T-helper 2 cell treated with Interferon-gamma antibody and Interleukin-4, amounts not matched to agents 5 μg/mL and 100 μg/mL, for 36 hours (primary cell): ENCODE measurements around the gene TSPAN19.

Experiments
- DNase-seq: peaks from one replicate; pipeline ENCODE4 v3.0.0; 2021; ENCODE audit warnings: low spot score
- H3K27ac Mint-ChIP-seq: one replicate; pipeline ENCODE4 v1.8.0; 2021; ENCODE audit warnings: mild to moderate bottlenecking, mixed read lengths
- H3K27me3 Mint-ChIP-seq: one replicate; pipeline ENCODE4 v1.8.0; 2021; ENCODE audit warnings: low read depth, mixed read lengths
- H3K36me3 Mint-ChIP-seq: one replicate; pipeline ENCODE4 v1.8.0; 2021; ENCODE audit warnings: low read depth, mixed read lengths
- H3K4me1 Mint-ChIP-seq: one replicate; pipeline ENCODE4 v1.8.0; 2021; ENCODE audit warnings: low read depth, mixed read lengths
- H3K4me3 Mint-ChIP-seq: one replicate; pipeline ENCODE4 v1.8.0; 2022; ENCODE audit warnings: mild to moderate bottlenecking, moderate library complexity, mixed read lengths
- H3K9me3 Mint-ChIP-seq: one replicate; pipeline ENCODE4 v1.8.0; 2021; ENCODE audit warnings: mixed read lengths

TSPAN19 gene

DNA sequence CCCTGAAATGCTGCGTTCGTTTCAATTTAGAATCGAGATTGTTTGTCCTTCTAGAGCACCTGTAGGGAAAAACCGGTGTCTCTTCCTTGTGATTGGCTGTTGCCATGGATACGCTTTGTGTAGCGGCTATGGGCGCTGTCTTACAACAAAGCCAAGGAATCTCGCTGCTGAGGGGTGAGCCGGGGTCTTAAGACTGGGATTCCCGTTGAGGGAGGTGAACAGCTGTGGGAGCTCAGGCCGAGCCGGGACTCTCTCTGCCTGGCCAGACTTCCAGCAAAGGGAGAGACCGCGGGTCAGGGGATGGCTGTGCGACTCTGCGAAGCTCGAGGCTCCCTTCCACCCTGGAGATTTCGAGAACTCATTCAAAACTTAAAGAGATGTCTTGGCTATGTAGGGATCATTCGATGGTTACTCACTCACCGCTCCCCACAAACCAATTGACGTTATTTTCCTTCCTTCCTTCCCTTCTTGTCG is at the start of gene TSPAN19, which contains the start of gene LRRIQ1:
Gene TSPAN19 (minus strand): TSS at position 44 of the 474 bp plus-strand sequence. CDS start 6,331 bp downstream, outside the sequence.
Gene LRRIQ1 (plus strand): TSS at position 118 of the 474 bp plus-strand sequence. CDS start 1,826 bp downstream, outside the sequence.
- DNase-seq = peak; percentile 14
- Mint-ChIP-seq H3K4me1 (peaks cover 4% of the 10 kb centered on the region), H3K9me3 (no peaks in the 10 kb centered on the region), H3K27me3 (no peaks in the 10 kb centered on the region), H3K36me3 (no peaks in the 10 kb centered on the region), H3K27ac (no peak within 1 kb of the TSS), H3K4me3 (peak within 1 kb of the TSS; percentile 82)

GRCh38 chr12:85085066-85085465 is 49.0 kb upstream of the TSPAN19 start:
- H3K27ac Mint-ChIP-seq = no peak overlapping the region
- no peaks in the 10 kb centered on the region for H3K27me3 Mint-ChIP-seq
- no peaks in the 10 kb centered on the region for H3K9me3 Mint-ChIP-seq
- H3K4me1 Mint-ChIP-seq = no peaks in the 10 kb centered on the region
- DNase-seq = no peak
- no peaks in the 10 kb centered on the region for H3K36me3 Mint-ChIP-seq
- H3K4me3 Mint-ChIP-seq = no peak overlapping the region

GRCh38 chr12:85076688-85077430 is 40.8 kb upstream of the TSPAN19 start:
- Mint-ChIP-seq H3K4me3 (no peak overlapping the region), H3K9me3 (no peaks in the 10 kb centered on the region), H3K27ac (no peak overlapping the region), H3K27me3 (no peaks in the 10 kb centered on the region), H3K36me3 (no peaks in the 10 kb centered on the region), H3K4me1 (no peaks in the 10 kb centered on the region)
- DNase-seq = no peak

DNA sequence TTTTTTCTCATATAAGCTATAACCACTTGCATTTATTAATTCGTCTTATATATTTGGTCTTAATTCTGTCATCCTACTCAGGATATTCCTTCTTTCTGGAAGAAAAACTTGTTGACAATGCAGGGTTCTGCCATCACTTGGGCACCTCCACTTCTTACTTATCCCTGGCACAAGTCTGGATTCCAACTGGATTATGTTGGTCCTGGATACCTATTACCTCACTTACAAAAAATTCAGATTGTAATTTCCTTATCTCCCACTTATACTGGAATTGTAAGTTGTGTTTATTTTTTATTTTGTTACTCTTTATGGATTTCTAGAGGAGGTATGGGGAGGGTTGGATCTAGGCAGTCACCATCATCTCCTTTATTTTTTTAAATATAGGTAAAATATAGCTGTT is 36.7 kb upstream of the TSPAN19 start:
- no peak overlapping the region for H3K4me3 Mint-ChIP-seq
- no peaks in the 10 kb centered on the region for H3K36me3 Mint-ChIP-seq
- no peak for DNase-seq
- H3K27ac Mint-ChIP-seq = no peak overlapping the region
- H3K9me3 Mint-ChIP-seq = no peaks in the 10 kb centered on the region
- H3K4me1 Mint-ChIP-seq = no peaks in the 10 kb centered on the region
- H3K27me3 Mint-ChIP-seq = no peaks in the 10 kb centered on the region

- Mint-ChIP-seq H3K27ac (no peak overlapping the region), H3K27me3 (no peaks in the 10 kb centered on the region), H3K4me1 (no peaks in the 10 kb centered on the region)
Observed at GRCh38 chr12:85065837-85066482, 29.9 kb upstream of the TSPAN19 start.

DNA sequence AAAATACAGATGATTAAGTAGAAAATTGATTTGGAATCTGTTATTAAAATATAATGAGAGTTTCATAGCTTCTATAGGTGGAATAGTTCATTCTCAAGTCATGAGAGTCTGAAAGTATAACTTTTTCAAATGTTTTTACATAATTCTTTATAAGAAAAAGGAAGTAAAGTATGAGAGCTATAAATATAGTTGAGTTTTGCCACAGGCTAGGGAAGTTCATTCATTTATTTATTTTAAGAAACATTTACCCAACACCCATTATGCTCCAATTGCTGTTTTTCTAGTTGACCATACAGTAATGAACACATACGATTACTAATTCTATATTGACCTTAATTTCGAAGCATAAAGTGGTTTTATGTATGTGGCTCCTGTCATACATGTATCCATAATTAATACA is 24.8 kb upstream of the TSPAN19 start:
- Mint-ChIP-seq H3K4me1 (no peaks in the 10 kb centered on the region), H3K27me3 (no peaks in the 10 kb centered on the region), H3K27ac (no peak overlapping the region), H3K9me3 (no peaks in the 10 kb centered on the region), H3K4me3 (no peak overlapping the region), H3K36me3 (no peaks in the 10 kb centered on the region)
- DNase-seq = no peak

More at GRCh38 chr12:85065837-85066482, 29.9 kb upstream of the TSPAN19 start:
- Mint-ChIP-seq H3K36me3 (no peaks in the 10 kb centered on the region), H3K4me3 (no peak overlapping the region), H3K9me3 (no peaks in the 10 kb centered on the region)
- no peak for DNase-seq

- H3K4me3 Mint-ChIP-seq = no peak overlapping the region
Observed at GRCh38 chr12:85059594-85059993, 23.5 kb upstream of the TSPAN19 start.

DNA sequence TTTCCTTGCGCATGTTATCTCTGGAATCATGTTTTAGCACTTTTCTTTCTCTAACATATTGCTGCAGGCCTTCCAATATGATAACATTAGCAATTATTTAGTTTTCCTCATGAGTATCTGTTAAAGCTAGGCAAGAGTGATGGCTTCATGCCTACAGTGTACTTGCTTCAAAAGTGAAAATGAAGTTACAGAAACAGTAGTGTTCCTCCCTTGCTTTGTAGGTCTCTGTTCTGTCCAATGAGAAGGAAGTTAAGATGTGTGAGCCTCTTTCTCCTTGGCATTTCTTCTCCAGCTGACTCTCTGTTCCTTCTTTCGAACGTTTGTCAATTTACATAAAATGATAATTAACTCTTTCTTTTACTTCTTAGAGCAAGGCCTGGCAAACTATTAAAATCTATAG is 22.3 kb upstream of the TSPAN19 start:
- Mint-ChIP-seq H3K4me1 (no peaks in the 10 kb centered on the region), H3K27me3 (no peaks in the 10 kb centered on the region), H3K36me3 (no peaks in the 10 kb centered on the region), H3K27ac (no peak overlapping the region), H3K9me3 (no peaks in the 10 kb centered on the region), H3K4me3 (no peak overlapping the region)
- no peak for DNase-seq

More at GRCh38 chr12:85059594-85059993, 23.5 kb upstream of the TSPAN19 start:
- DNase-seq = no peak
- Mint-ChIP-seq H3K4me1 (no peaks in the 10 kb centered on the region), H3K36me3 (no peaks in the 10 kb centered on the region), H3K27ac (no peak overlapping the region), H3K9me3 (no peaks in the 10 kb centered on the region), H3K27me3 (no peaks in the 10 kb centered on the region)

GRCh38 chr12:85057370-85057963 is 21.4 kb upstream of the TSPAN19 start:
- no peak overlapping the region for H3K27ac Mint-ChIP-seq

GRCh38 chr12:85043829-85044228 is 7.8 kb upstream of the TSPAN19 start:
- H3K9me3 Mint-ChIP-seq = no peaks in the 10 kb centered on the region
- no peaks in the 10 kb centered on the region for H3K36me3 Mint-ChIP-seq
- no peaks in the 10 kb centered on the region for H3K27me3 Mint-ChIP-seq

More at GRCh38 chr12:85057370-85057963, 21.4 kb upstream of the TSPAN19 start:
- no peak for DNase-seq
- no peaks in the 10 kb centered on the region for H3K36me3 Mint-ChIP-seq
- H3K27me3 Mint-ChIP-seq = no peaks in the 10 kb centered on the region
- no peaks in the 10 kb centered on the region for H3K4me1 Mint-ChIP-seq
- H3K4me3 Mint-ChIP-seq = no peak overlapping the region
- H3K9me3 Mint-ChIP-seq = no peaks in the 10 kb centered on the region

GRCh38 chr12:85041395-85041794 is 5.3 kb upstream of the TSPAN19 start:
- Mint-ChIP-seq H3K4me1 (no peaks in the 10 kb centered on the region), H3K9me3 (no peaks in the 10 kb centered on the region)

More at GRCh38 chr12:85043829-85044228, 7.8 kb upstream of the TSPAN19 start:
- Mint-ChIP-seq H3K4me1 (no peaks in the 10 kb centered on the region), H3K27ac (no peak overlapping the region), H3K4me3 (no peak overlapping the region)
- DNase-seq = no peak

DNA sequence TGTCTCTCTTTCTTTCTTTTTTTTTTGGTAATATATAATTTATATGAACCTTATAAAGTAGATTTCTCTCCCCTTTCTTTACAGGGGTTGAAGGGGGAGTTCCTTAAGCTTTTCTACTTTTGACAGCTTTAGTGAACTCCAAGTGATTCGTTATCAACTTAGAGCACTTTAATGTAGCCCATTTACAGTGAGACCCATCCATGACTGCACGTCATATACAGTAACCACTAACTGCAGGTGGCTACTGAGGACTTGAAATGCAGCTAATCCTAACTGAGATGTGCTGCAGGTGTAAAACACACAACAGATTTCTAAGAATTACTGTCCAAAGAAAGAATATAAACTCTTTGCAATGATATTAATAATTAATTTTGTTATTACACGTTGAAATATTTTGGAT is 656 bp upstream of the TSPAN19 start:
- H3K27ac Mint-ChIP-seq = no peak overlapping the region
- H3K4me3 Mint-ChIP-seq = peak overlapping the region; percentile 82
- no peaks in the 10 kb centered on the region for H3K27me3 Mint-ChIP-seq
- no peaks in the 10 kb centered on the region for H3K9me3 Mint-ChIP-seq
- H3K4me1 Mint-ChIP-seq = peaks cover 4% of the 10 kb centered on the region
- H3K36me3 Mint-ChIP-seq = no peaks in the 10 kb centered on the region
- DNase-seq = no peak

More at GRCh38 chr12:85041395-85041794, 5.3 kb upstream of the TSPAN19 start:
- H3K4me3 Mint-ChIP-seq = no peak overlapping the region
- H3K27ac Mint-ChIP-seq = no peak overlapping the region
- no peaks in the 10 kb centered on the region for H3K36me3 Mint-ChIP-seq
- H3K27me3 Mint-ChIP-seq = no peaks in the 10 kb centered on the region
- DNase-seq = no peak

GRCh38 chr12:85029456-85029855 is 6.6 kb downstream of the TSPAN19 start:
- Mint-ChIP-seq H3K36me3 (no peaks in the 10 kb centered on the region), H3K9me3 (no peaks in the 10 kb centered on the region), H3K27ac (no peak overlapping the region), H3K4me3 (no peak overlapping the region), H3K4me1 (no peaks in the 10 kb centered on the region), H3K27me3 (no peaks in the 10 kb centered on the region)
- DNase-seq = no peak

DNA sequence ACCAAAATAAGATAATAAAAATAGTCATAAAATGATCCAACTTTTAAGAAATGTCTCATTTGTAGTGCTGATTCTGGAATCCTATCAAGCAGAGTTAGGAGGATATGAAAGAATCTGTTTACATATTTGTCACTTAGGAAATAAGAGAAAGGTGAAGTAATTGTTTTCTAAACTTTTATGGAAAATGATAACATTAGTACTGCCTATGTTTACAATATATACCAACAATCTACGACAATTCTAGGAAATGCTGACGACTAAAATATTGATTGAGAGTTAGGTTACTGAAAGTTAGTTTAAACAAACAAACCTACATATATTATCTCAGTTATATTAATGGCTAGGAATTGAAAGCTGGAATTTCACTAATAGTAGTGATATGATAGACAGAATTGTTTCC is 18.0 kb downstream of the TSPAN19 start:
- Mint-ChIP-seq H3K4me1 (no peaks in the 10 kb centered on the region), H3K36me3 (no peaks in the 10 kb centered on the region), H3K9me3 (no peaks in the 10 kb centered on the region), H3K27ac (no peak overlapping the region), H3K27me3 (no peaks in the 10 kb centered on the region), H3K4me3 (no peak overlapping the region)
- no peak for DNase-seq
